Liver (tissue), 9 donors: ENCODE results near the gene EXT2. TPM values are rescaled to one million over a fixed set of nuclear protein-coding genes. Genes with fewer than 3 reads are reported as not detected.

ENCODE experiments used
- DNase-seq: peaks from one replicate; pipeline ENCODE4 v3.0.0-alpha.2; 2017; ENCODE audit warnings: low spot score
- H3K27ac ChIP-seq, 2 donors: one replicate each; pipeline ENCODE4 v1.7.0; 2013; ENCODE audit warnings: inconsistent platforms in 2 of 2, low read length in 2 of 2, control low read depth in 1 of 2, low read depth in 1 of 2, mild to moderate bottlenecking in 1 of 2
- H3K27me3 ChIP-seq, 4 donors: one replicate each; pipeline versions ENCODE4 v1.6.1 to v1.7.0; 2013; ENCODE audit warnings: low read length in 3 of 4, inconsistent platforms in 1 of 4, mild to moderate bottlenecking in 1 of 4, moderate library complexity in 1 of 4; ENCODE audit not compliant: control insufficient read depth in 4 of 4, insufficient read depth in 4 of 4
- H3K36me3 ChIP-seq, 4 donors: one replicate each; pipeline versions ENCODE4 v1.6.1 to v1.7.0; 2013; ENCODE audit warnings: low read length in 3 of 4, mild to moderate bottlenecking in 3 of 4, low read depth in 1 of 4, moderate library complexity in 1 of 4; ENCODE audit not compliant: control insufficient read depth in 4 of 4, insufficient read depth in 3 of 4
- H3K4me1 ChIP-seq, 4 donors: one replicate each; pipeline versions ENCODE4 v1.6.1 to v1.7.0; 2013; ENCODE audit warnings: low read length in 3 of 4, mild to moderate bottlenecking in 3 of 4, moderate library complexity in 1 of 4; ENCODE audit not compliant: control insufficient read depth in 4 of 4, insufficient read depth in 4 of 4
- H3K4me3 ChIP-seq, 3 donors: one replicate each; pipeline versions ENCODE4 v1.6.1 to v1.7.0; 2013; ENCODE audit warnings: low read length in 3 of 3, control low read depth in 1 of 3, low read depth in 1 of 3, mild to moderate bottlenecking in 1 of 3
- H3K9ac ChIP-seq, 2 donors: one replicate each; pipeline ENCODE4 v1.7.0; 2013; ENCODE audit warnings: low read length in 2 of 2, mild to moderate bottlenecking in 2 of 2, moderate library complexity in 2 of 2, control low read depth in 1 of 2, low read depth in 1 of 2
- H3K9me3 ChIP-seq, 4 donors: one replicate each; pipeline versions ENCODE4 v1.6.1 to v1.7.0; 2013; ENCODE audit warnings: low read length in 3 of 4; ENCODE audit not compliant: control insufficient read depth in 4 of 4
- EGR1 ChIP-seq, 2 donors: IDR thresholded peaks; 2 replicates each; pipeline ENCODE4 v1.6.1; 2016 to 2018; ENCODE audit warnings: antibody characterized with exemption in 2 of 2, low read depth in 2 of 2
- FOXA1 ChIP-seq: IDR thresholded peaks from 2 replicates; pipeline ENCODE4 v1.6.1; 2016; ENCODE audit warnings: antibody characterized with exemption
- FOXA2 ChIP-seq: IDR thresholded peaks from 2 replicates; pipeline ENCODE4 v1.6.1; 2016; ENCODE audit warnings: antibody characterized with exemption
- GABPA ChIP-seq, 2 donors: IDR thresholded peaks in 1 of 2; conservative IDR thresholded peaks in 1 of 2; 2 replicates each; pipeline ENCODE4 v1.6.1; 2016; ENCODE audit warnings: antibody characterized with exemption in 2 of 2, mild to moderate bottlenecking in 1 of 2, moderate library complexity in 1 of 2
- HNF4G ChIP-seq: IDR thresholded peaks from 2 replicates; pipeline ENCODE4 v1.6.1; 2016; ENCODE audit warnings: antibody characterized with exemption
- NR2F2 ChIP-seq: IDR thresholded peaks from 2 replicates; pipeline ENCODE4 v1.6.1; 2016; ENCODE audit warnings: antibody characterized with exemption
- RAD21 ChIP-seq, 2 donors: IDR thresholded peaks; 2 replicates each; pipeline ENCODE4 v1.6.1; 2016; ENCODE audit warnings: antibody characterized with exemption in 2 of 2, mild to moderate bottlenecking in 2 of 2
- RXRA ChIP-seq, 2 donors: IDR thresholded peaks; 2 replicates each; pipeline ENCODE4 v1.6.1; 2017 to 2018; ENCODE audit warnings: antibody characterized with exemption in 2 of 2, mild to moderate bottlenecking in 1 of 2
- SP1 ChIP-seq: IDR thresholded peaks from 2 replicates; pipeline ENCODE4 v1.6.1; 2018; ENCODE audit warnings: antibody characterized with exemption, mild to moderate bottlenecking
- TAF1 ChIP-seq: conservative IDR thresholded peaks from 2 replicates; pipeline ENCODE4 v1.6.1; 2016; ENCODE audit warnings: antibody characterized with exemption, mild to moderate bottlenecking
- YY1 ChIP-seq: IDR thresholded peaks from 2 replicates; pipeline ENCODE4 v1.6.1; 2016; ENCODE audit warnings: antibody characterized with exemption, mild to moderate bottlenecking
- WGBS: extraction: QIAGEN DNeasy Blood & Tissue Kit; methylation state at CpG from one replicate; pipeline ENCODE4 v1.1.7; 2013; 5-methylcytosine and 5-hydroxymethylcytosine counted together
- polyA plus RNA-seq, 2 donors: library from polyadenylated mRNA; stranded (reverse) in 1 of 2; unstranded in 1 of 2; fragments of 200-250 nt in 1 of 2; fragments of >200 nt in 1 of 2; fragmentation: Nextera tagmentation in 1 of 2; extraction: Ambion mirVana in 1 of 2; gene quantifications; one replicate each; pipeline versions ENCODE4 v1.2.1 to v1.2.3, GENCODE V29; 2013 to 2015
- total RNA-seq, 2 donors: library from RNA; depleted of rRNA; stranded (reverse); fragments of >200 nt; gene quantifications; one replicate each; pipeline ENCODE4 v1.2.3, GENCODE V29; 2014
- TF ChIP-seq, protein P1 (sequence below): fragments of 150-350 bp; IDR thresholded peaks from 2 replicates; pipeline ENCODE4 v1.5.1; 2017; ENCODE audit warnings: improper control_type of control experiment, low read depth, low read length; ENCODE audit not compliant: missing input control
- TF ChIP-seq, protein P2 (sequence below): IDR thresholded peaks from 2 replicates; pipeline ENCODE4 v1.6.1; 2016; ENCODE audit warnings: antibody characterized with exemption
- TF ChIP-seq, protein P3 (sequence below): IDR thresholded peaks from 2 replicates; pipeline ENCODE4 v1.6.1; 2016; ENCODE audit warnings: antibody characterized with exemption
- TF ChIP-seq, protein P4 (sequence below): IDR thresholded peaks from 2 replicates; pipeline ENCODE4 v1.6.1; 2016; ENCODE audit warnings: antibody characterized with exemption
- TF ChIP-seq, protein P5 (sequence below): IDR thresholded peaks from 2 replicates; pipeline ENCODE4 v1.6.1; 2016; ENCODE audit warnings: antibody characterized with exemption, mild to moderate bottlenecking
- donor health status: healthy.
- donor health status: healthy.
- donor health status: healthy.
- donor health status: healthy.
- donor health status: healthy.

EXT2 gene
- total and polyA plus RNA-seq, 4 donors: 8.4 to 36.1 (median 29.8) TPM

DNA sequence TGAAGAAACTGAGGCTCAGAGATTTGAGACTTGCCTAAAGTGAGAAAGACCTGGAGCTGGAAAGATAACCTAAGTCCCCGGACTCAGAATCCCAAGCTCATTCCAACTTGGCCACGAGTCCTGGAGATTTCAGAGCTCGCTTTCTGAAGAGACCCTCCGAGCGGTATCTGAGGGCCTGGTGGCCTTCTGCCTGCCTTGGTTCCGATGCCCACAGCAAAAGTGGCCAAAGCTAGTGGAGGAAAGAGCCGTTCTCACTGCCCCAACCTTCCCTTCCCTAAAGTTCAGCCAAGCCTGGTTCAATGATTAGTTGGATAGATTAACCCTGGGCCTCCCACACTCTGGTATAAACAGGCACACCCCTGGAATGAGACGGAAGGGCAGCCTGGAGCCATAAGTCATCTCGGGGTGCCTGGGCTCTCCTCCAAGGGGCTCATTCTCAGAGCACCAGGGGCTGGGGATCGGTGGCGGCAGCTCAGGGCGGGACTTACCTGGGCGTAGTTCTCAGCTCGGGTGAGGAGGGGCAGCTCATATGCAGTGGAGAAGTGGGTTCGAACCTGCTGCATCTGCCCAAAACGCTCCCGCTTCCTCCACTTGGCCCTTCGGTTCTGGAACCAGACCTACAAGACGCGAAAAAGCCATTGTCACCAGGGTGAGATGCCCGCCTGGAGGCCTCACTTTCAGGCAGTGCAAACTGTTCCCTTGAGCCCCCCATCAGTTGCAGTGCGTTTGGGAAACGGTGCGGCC, 171.7 kb downstream of the EXT2 start:
- Histone ChIP-seq H3K4me1 (no peaks in the 10 kb centered on the region), H3K4me3 (no peak overlapping the region), H3K27ac (no peak overlapping the region), H3K9ac (no peak overlapping the region), H3K27me3 (no peaks in the 10 kb centered on the region), H3K9me3 (no peaks in the 10 kb centered on the region), H3K36me3 (no peaks in the 10 kb centered on the region)
- WGBS: 91% methylated on average over 24 of the region's 24 CpGs
- TF ChIP-seq FOXA1 (no peak), GABPA (IDR thresholded peaks at IDR 0.05 in 1 of 2, conservative IDR thresholded peaks at IDR 0.05 in 1 of 2) (no peak), YY1 (no peak), FOXA2 (no peak), EGR1 (IDR thresholded peaks at IDR 0.05; ENCODE audit: low read depth in 2 of 2) (no peak), SP1 (no peak), RAD21 (IDR thresholded peaks at IDR 0.05) (no peak)
- TF ChIP-seq, protein P1, sequence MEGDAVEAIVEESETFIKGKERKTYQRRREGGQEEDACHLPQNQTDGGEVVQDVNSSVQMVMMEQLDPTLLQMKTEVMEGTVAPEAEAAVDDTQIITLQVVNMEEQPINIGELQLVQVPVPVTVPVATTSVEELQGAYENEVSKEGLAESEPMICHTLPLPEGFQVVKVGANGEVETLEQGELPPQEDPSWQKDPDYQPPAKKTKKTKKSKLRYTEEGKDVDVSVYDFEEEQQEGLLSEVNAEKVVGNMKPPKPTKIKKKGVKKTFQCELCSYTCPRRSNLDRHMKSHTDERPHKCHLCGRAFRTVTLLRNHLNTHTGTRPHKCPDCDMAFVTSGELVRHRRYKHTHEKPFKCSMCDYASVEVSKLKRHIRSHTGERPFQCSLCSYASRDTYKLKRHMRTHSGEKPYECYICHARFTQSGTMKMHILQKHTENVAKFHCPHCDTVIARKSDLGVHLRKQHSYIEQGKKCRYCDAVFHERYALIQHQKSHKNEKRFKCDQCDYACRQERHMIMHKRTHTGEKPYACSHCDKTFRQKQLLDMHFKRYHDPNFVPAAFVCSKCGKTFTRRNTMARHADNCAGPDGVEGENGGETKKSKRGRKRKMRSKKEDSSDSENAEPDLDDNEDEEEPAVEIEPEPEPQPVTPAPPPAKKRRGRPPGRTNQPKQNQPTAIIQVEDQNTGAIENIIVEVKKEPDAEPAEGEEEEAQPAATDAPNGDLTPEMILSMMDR: no peak
- TF ChIP-seq, protein P2, sequence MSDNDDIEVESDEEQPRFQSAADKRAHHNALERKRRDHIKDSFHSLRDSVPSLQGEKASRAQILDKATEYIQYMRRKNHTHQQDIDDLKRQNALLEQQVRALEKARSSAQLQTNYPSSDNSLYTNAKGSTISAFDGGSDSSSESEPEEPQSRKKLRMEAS: no peak
- TF ChIP-seq, protein P3, sequence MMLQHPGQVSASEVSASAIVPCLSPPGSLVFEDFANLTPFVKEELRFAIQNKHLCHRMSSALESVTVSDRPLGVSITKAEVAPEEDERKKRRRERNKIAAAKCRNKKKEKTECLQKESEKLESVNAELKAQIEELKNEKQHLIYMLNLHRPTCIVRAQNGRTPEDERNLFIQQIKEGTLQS: no peak
- TF ChIP-seq, protein P4, sequence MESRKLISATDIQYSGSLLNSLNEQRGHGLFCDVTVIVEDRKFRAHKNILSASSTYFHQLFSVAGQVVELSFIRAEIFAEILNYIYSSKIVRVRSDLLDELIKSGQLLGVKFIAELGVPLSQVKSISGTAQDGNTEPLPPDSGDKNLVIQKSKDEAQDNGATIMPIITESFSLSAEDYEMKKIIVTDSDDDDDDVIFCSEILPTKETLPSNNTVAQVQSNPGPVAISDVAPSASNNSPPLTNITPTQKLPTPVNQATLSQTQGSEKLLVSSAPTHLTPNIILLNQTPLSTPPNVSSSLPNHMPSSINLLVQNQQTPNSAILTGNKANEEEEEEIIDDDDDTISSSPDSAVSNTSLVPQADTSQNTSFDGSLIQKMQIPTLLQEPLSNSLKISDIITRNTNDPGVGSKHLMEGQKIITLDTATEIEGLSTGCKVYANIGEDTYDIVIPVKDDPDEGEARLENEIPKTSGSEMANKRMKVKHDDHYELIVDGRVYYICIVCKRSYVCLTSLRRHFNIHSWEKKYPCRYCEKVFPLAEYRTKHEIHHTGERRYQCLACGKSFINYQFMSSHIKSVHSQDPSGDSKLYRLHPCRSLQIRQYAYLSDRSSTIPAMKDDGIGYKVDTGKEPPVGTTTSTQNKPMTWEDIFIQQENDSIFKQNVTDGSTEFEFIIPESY: no peak
- no peak for DNase-seq

DNA sequence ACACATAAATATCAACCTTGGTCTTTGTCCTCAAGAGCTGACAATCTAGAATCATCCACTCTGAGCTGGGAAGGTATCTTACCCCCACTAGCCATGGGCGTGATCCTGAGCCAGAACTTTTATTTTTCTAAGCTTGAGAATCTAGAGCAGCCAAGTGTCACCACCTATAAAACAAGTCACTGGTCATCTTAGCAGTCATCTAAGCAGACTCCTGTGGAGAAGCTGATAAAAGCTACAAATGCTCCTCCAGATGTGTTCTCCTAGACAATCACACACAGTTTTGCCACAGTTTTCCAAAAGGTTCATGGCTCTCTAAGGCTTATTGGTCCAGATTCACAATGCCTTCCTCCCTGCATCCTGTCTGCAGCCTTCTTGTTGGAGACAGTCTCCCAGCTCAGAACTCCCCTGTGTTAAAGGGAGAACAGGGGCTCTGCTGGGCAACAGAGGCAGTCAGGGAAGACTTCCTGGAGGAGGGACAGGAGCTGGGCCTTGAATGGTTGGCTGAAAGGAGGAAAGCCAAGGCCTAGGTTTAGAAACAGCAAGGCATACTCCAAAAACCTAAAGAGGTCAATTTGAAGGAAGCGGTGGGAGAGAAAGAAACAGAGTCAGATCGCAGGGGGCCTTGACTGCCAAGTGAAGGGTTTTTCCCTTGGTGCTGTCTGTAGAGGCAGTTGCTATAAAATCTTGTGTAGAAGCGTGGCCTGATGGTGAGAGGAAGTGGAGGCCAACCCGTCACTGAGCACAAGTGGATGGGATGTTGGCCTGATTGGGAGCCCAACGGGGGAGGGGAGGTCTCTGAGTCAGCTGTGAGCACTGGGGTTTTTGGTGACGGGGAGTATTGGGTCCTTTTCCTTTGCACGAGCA, 172.5 kb downstream of the EXT2 start:
- Histone ChIP-seq H3K27me3 (no peaks in the 10 kb centered on the region), H3K9ac (no peak overlapping the region), H3K36me3 (no peaks in the 10 kb centered on the region), H3K27ac (no peak overlapping the region), H3K4me3 (no peak overlapping the region), H3K4me1 (no peaks in the 10 kb centered on the region), H3K9me3 (no peaks in the 10 kb centered on the region)
- DNase-seq: no peak
- WGBS: 88% methylated on average over 8 of the region's 8 CpGs
- TF ChIP-seq RAD21 (IDR thresholded peaks at IDR 0.05) (no peak), SP1 (no peak), HNF4G (no peak), EGR1 (IDR thresholded peaks at IDR 0.05; ENCODE audit: low read depth in 2 of 2) (no peak), FOXA2 (no peak), FOXA1 (no peak), TAF1 (no peak), NR2F2 (no peak), RXRA (IDR thresholded peaks at IDR 0.05) (no peak)
- TF ChIP-seq, protein P3: no peak
- TF ChIP-seq, protein P1: no peak
- TF ChIP-seq, protein P5, sequence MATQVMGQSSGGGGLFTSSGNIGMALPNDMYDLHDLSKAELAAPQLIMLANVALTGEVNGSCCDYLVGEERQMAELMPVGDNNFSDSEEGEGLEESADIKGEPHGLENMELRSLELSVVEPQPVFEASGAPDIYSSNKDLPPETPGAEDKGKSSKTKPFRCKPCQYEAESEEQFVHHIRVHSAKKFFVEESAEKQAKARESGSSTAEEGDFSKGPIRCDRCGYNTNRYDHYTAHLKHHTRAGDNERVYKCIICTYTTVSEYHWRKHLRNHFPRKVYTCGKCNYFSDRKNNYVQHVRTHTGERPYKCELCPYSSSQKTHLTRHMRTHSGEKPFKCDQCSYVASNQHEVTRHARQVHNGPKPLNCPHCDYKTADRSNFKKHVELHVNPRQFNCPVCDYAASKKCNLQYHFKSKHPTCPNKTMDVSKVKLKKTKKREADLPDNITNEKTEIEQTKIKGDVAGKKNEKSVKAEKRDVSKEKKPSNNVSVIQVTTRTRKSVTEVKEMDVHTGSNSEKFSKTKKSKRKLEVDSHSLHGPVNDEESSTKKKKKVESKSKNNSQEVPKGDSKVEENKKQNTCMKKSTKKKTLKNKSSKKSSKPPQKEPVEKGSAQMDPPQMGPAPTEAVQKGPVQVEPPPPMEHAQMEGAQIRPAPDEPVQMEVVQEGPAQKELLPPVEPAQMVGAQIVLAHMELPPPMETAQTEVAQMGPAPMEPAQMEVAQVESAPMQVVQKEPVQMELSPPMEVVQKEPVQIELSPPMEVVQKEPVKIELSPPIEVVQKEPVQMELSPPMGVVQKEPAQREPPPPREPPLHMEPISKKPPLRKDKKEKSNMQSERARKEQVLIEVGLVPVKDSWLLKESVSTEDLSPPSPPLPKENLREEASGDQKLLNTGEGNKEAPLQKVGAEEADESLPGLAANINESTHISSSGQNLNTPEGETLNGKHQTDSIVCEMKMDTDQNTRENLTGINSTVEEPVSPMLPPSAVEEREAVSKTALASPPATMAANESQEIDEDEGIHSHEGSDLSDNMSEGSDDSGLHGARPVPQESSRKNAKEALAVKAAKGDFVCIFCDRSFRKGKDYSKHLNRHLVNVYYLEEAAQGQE: no peak
- TF ChIP-seq, protein P4: no peak
